Progenitor cell of endocrine pancreas (in vitro differentiated cells): Measurements from ENCODE around the gene ALPK3. TPM values are rescaled to one million over a fixed set of nuclear protein-coding genes. Genes with fewer than 3 reads are reported as not detected.

Experiments used
- DNase-seq: peaks from one replicate; pipeline ENCODE4 v3.0.0; 2021; ENCODE audit warnings: low spot score; ENCODE audit not compliant: unreplicated experiment
- H3K27ac Mint-ChIP-seq: 2 replicates; pipeline ENCODE4 v1.8.0; 2021; ENCODE audit warnings: mild to moderate bottlenecking, moderate library complexity, mixed read lengths
- H3K27me3 Mint-ChIP-seq: 2 replicates; pipeline ENCODE4 v1.8.0; 2021; ENCODE audit warnings: mixed read lengths
- H3K36me3 Mint-ChIP-seq: 2 replicates; pipeline ENCODE4 v1.8.0; 2022; ENCODE audit warnings: mixed read lengths; ENCODE audit not compliant: insufficient read depth
- H3K4me1 Mint-ChIP-seq: 2 replicates; pipeline ENCODE4 v1.8.0; 2021; ENCODE audit warnings: low read depth, mixed read lengths
- H3K4me3 Mint-ChIP-seq: 2 replicates; pipeline ENCODE4 v1.8.0; 2021; ENCODE audit warnings: low read depth, mild to moderate bottlenecking, moderate library complexity, mixed read lengths
- H3K9me3 Mint-ChIP-seq: 2 replicates; pipeline ENCODE4 v1.8.0; 2021; ENCODE audit warnings: low read depth, mixed read lengths
- CTCF ChIP-seq: fragments of 200-600 bp; sonication (generic); IDR thresholded peaks from one replicate; pipeline ENCODE4 v1.5.0; 2021; ENCODE audit warnings: antibody characterized with exemption, mild to moderate bottlenecking; ENCODE audit not compliant: unreplicated experiment
- total RNA-seq: library from RNA; stranded (reverse); gene quantifications from 2 replicates; pipeline ENCODE4 v1.2.1, GENCODE V29; 2021

ALPK3 gene
- total RNA-seq, 1 donor from 2014 or later, result 122 TPM

- H3K4me3 Mint-ChIP-seq, result peak overlapping the region; percentile 90
- no peak for DNase-seq
- H3K36me3 Mint-ChIP-seq, result peaks cover 11% of the 10 kb centered on the region
- H3K9me3 Mint-ChIP-seq, result no peaks in the 10 kb centered on the region
- TF ChIP-seq CTCF, result peak; percentile 26
- H3K27me3 Mint-ChIP-seq, result no peaks in the 10 kb centered on the region
- H3K4me1 Mint-ChIP-seq, result peaks cover 46% of the 10 kb centered on the region
- peak overlapping the region; percentile 99 for H3K27ac Mint-ChIP-seq
Measured at GRCh38 chr15:84818261-84819131, 1.3 kb downstream of the ALPK3 start.

DNA sequence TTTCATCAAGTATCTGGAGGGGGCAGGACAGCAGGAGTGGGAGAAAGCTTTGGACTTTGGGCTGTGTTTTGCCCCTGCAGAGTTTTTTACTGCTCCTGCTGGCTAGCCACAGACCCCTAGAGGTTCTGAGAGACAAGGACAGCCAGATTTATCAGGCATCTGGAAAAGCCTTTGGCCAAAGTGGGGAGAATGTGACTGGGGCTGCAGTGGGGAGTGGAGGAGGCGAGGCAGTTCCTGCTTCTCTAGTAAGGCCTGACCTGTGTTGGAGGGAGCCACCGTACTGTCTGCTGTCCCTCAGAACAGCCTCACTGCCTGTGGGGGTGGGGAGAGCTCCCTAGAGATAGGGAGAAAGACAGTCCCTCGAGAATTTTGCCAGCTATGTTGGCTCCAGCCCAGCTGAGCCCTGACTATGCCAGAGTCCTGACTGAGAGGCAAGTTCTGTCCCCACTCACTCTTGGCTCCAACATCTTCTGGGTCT, 2.2 kb downstream of the ALPK3 start:
- no peak for DNase-seq
- Mint-ChIP-seq H3K27me3 (no peaks in the 10 kb centered on the region), H3K4me1 (peaks cover 49% of the 10 kb centered on the region), H3K9me3 (no peaks in the 10 kb centered on the region), H3K4me3 (peak overlapping the region; percentile 90), H3K27ac (peak overlapping the region; percentile 99), H3K36me3 (peaks cover 17% of the 10 kb centered on the region)
- peak; percentile 48 for TF ChIP-seq CTCF

- H3K27ac Mint-ChIP-seq, result peak overlapping the region; percentile 99
- TF ChIP-seq CTCF, result no peak
- H3K4me3 Mint-ChIP-seq, result peak overlapping the region; percentile 90
- no peak for DNase-seq
- H3K9me3 Mint-ChIP-seq, result no peaks in the 10 kb centered on the region
- peaks cover 17% of the 10 kb centered on the region for H3K36me3 Mint-ChIP-seq
- no peaks in the 10 kb centered on the region for H3K27me3 Mint-ChIP-seq
- H3K4me1 Mint-ChIP-seq, result peaks cover 49% of the 10 kb centered on the region
Measured at GRCh38 chr15:84819791-84820190, 2.6 kb downstream of the ALPK3 start.

DNA sequence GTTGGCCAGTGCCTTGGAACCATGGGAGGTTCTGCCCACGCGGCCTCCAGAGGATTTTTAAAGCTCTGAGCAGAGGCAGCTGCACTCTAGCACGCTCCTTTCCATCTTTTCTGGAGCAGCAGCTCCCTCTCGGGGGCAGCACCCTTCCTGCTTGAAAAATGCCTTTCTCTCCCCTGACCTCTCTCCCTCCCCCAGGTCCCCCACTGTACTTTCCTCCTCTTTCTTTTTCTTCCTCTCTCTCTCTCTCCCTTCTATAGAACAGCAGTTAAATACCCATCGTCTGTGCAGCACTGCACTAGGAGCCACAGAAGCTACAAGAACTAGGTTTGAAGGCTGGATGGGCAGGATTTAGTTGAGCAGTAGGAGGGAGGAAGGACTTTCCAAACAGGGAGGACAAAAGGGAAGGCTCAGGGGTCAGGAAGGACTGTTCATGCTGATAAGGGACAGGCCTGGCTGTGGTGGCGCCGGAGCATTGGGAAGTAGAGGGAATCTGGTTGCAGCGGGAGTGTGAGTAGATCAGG, 4.4 kb downstream of the ALPK3 start:
- H3K4me1 Mint-ChIP-seq, result peaks cover 42% of the 10 kb centered on the region
- H3K27ac Mint-ChIP-seq, result peak overlapping the region; percentile 18
- no peak for TF ChIP-seq CTCF
- H3K4me3 Mint-ChIP-seq, result no peak overlapping the region
- no peak for DNase-seq
- H3K36me3 Mint-ChIP-seq, result peaks cover 18% of the 10 kb centered on the region
- H3K27me3 Mint-ChIP-seq, result no peaks in the 10 kb centered on the region
- no peaks in the 10 kb centered on the region for H3K9me3 Mint-ChIP-seq

GRCh38 chr15:84822653-84823281, 5.6 kb downstream of the ALPK3 start:
- TF ChIP-seq CTCF, result no peak
- Mint-ChIP-seq H3K4me1 (peaks cover 40% of the 10 kb centered on the region), H3K27ac (no peak overlapping the region), H3K9me3 (no peaks in the 10 kb centered on the region), H3K27me3 (no peaks in the 10 kb centered on the region), H3K36me3 (peaks cover 18% of the 10 kb centered on the region), H3K4me3 (no peak overlapping the region)
- DNase-seq, result no peak
